ENCODE data around the gene PNPLA7.

The PNPLA7 gene

GRCh38 chr9:137494104-137494544 is 56.1 kb downstream of the PNPLA7 start:
- DNase-seq (no peak), ATAC-seq (no peak)

GRCh38 chr9:137493364-137494103 is 56.7 kb downstream of the PNPLA7 start:
- ATAC-seq: no peak
- DNase-seq: no peak

GRCh38 chr9:137492464-137493363 is 57.5 kb downstream of the PNPLA7 start:
- DNase-seq (peak; percentile 27), ATAC-seq (peak; percentile 82)

GRCh38 chr9:137491735-137492432 is 58.3 kb downstream of the PNPLA7 start:
- DNase-seq: no peak
- ATAC-seq: no peak

GRCh38 chr9:137490532-137491186 is 59.5 kb downstream of the PNPLA7 start:
- no peak for DNase-seq
- ATAC-seq: no peak

- DNase-seq (no peak), ATAC-seq (no peak)
These were observed 61.3 kb downstream of the PNPLA7 start for GRCh38 chr9:137488906-137489305.

GRCh38 chr9:137488327-137488653 is 61.9 kb downstream of the PNPLA7 start:
- ATAC-seq (no peak), DNase-seq (no peak)

- no peak for DNase-seq
- ATAC-seq: no peak
These were observed 62.5 kb downstream of the PNPLA7 start for GRCh38 chr9:137487454-137488326.

- DNase-seq (no peak), ATAC-seq (no peak)
These were observed 63.4 kb downstream of the PNPLA7 start for GRCh38 chr9:137486545-137487453.

- DNase-seq (no peak), ATAC-seq (no peak)
These were observed 64.1 kb downstream of the PNPLA7 start for GRCh38 chr9:137486141-137486490.

- ATAC-seq (no peak), DNase-seq (no peak)
These were observed 64.7 kb downstream of the PNPLA7 start for GRCh38 chr9:137485343-137486140.

- DNase-seq (no peak), ATAC-seq (no peak)
These were observed 65.5 kb downstream of the PNPLA7 start for GRCh38 chr9:137484551-137485315.

- DNase-seq (no peak), ATAC-seq (peak; percentile 38)
These were observed 68.0 kb downstream of the PNPLA7 start for GRCh38 chr9:137482094-137482781.

- DNase-seq: no peak
- no peak for ATAC-seq
These were observed 69.2 kb downstream of the PNPLA7 start for GRCh38 chr9:137480686-137481683.

GRCh38 chr9:137479892-137480685 is 70.1 kb downstream of the PNPLA7 start:
- ATAC-seq (no peak), DNase-seq (no peak)
